Astrocyte (in vitro differentiated cells and primary cell): ENCODE results near the gene NTRK3. TPM values are rescaled to one million over a fixed set of nuclear protein-coding genes. Genes with fewer than 3 reads are reported as not detected.

ENCODE experiments used
- DNase-seq: peaks from one replicate; pipeline ENCODE4 v3.0.0-alpha.2; 2010; ENCODE audit warnings: low read depth
- FAIRE-seq: peaks from 2 replicates; lab custom pipeline; 2011; peaks lifted over from hg19 to GRCh38; lab: Jason Lieb, UNC
- H2AFZ ChIP-seq: 2 replicates; pipeline ENCODE4 v1.6.0; 2012; ENCODE audit warnings: low read depth, low read length, inconsistent platforms
- H3K27ac ChIP-seq: 2 replicates; pipeline ENCODE4 v1.5.1; 2011; ENCODE audit warnings: low read depth, low read length, inconsistent platforms
- H3K27me3 ChIP-seq: 2 replicates; pipeline ENCODE4 v1.6.0; 2011; ENCODE audit warnings: low read length, inconsistent platforms; ENCODE audit not compliant: insufficient read depth
- H3K36me3 ChIP-seq: 2 replicates; pipeline ENCODE4 v1.5.1; 2011; ENCODE audit warnings: low read length, inconsistent platforms; ENCODE audit not compliant: insufficient read depth
- H3K4me1 ChIP-seq: 2 replicates; pipeline ENCODE4 v1.5.1; 2011; ENCODE audit warnings: low read length, inconsistent platforms; ENCODE audit not compliant: insufficient read depth
- H3K4me2 ChIP-seq: 2 replicates; pipeline ENCODE4 v1.6.0; 2012; ENCODE audit warnings: low read length, inconsistent platforms
- H3K4me3 ChIP-seq: 2 replicates; pipeline ENCODE4 v1.5.1; 2011; ENCODE audit warnings: low read depth, mild to moderate bottlenecking, low read length, inconsistent platforms; ENCODE audit not compliant: insufficient read depth
- H3K79me2 ChIP-seq: 2 replicates; pipeline ENCODE4 v1.6.0; 2012; ENCODE audit warnings: mild to moderate bottlenecking, low read length, inconsistent platforms; ENCODE audit not compliant: insufficient read depth
- H3K9ac ChIP-seq: 2 replicates; pipeline ENCODE4 v1.6.0; 2012; ENCODE audit warnings: mild to moderate bottlenecking, low read length, inconsistent platforms
- H3K9me3 ChIP-seq: 2 replicates; pipeline ENCODE4 v1.5.1; 2012; ENCODE audit warnings: low read depth, mild to moderate bottlenecking, low read length, inconsistent platforms; ENCODE audit not compliant: insufficient read depth
- H4K20me1 ChIP-seq: 2 replicates; pipeline ENCODE4 v1.6.0; 2012; ENCODE audit warnings: low read length, inconsistent platforms; ENCODE audit not compliant: insufficient read depth
- H3K27ac Mint-ChIP-seq: one replicate; pipeline ENCODE4 v1.8.0; 2021; ENCODE audit warnings: mild to moderate bottlenecking, mixed read lengths; ENCODE audit not compliant: unreplicated experiment
- H3K27me3 Mint-ChIP-seq: one replicate; pipeline ENCODE4 v1.8.0; 2021; ENCODE audit warnings: low read depth, mixed read lengths; ENCODE audit not compliant: unreplicated experiment
- H3K36me3 Mint-ChIP-seq: one replicate; pipeline ENCODE4 v1.8.0; 2021; ENCODE audit warnings: low read depth, mixed read lengths; ENCODE audit not compliant: unreplicated experiment
- H3K4me1 Mint-ChIP-seq: one replicate; pipeline ENCODE4 v1.8.0; 2021; ENCODE audit warnings: low read depth, mixed read lengths; ENCODE audit not compliant: unreplicated experiment
- H3K4me3 Mint-ChIP-seq: one replicate; pipeline ENCODE4 v1.8.0; 2021; ENCODE audit warnings: mild to moderate bottlenecking, moderate library complexity, mixed read lengths; ENCODE audit not compliant: unreplicated experiment
- H3K9me3 Mint-ChIP-seq: one replicate; pipeline ENCODE4 v1.8.0; 2021; ENCODE audit warnings: mild to moderate bottlenecking, mixed read lengths; ENCODE audit not compliant: unreplicated experiment
- EZH2 ChIP-seq: IDR thresholded peaks from 2 replicates; pipeline ENCODE4 v1.6.1; 2012; ENCODE audit warnings: mild to moderate bottlenecking, low read length, inconsistent platforms; ENCODE audit not compliant: insufficient read depth
- total RNA-seq: library from RNA; stranded (reverse); gene quantifications from 2 replicates; pipeline ENCODE4 v1.2.1, GENCODE V29; 2021
- TF ChIP-seq, protein P1 (sequence below): IDR thresholded peaks from 2 replicates; pipeline ENCODE4 v1.5.1; 2011; ENCODE audit warnings: low read depth, mild to moderate bottlenecking, inconsistent platforms, low read length, moderate library complexity; ENCODE audit not compliant: insufficient read depth

NTRK3 gene
- total RNA-seq, 1 donor from 2014 or later, result 12.9 TPM

DNA sequence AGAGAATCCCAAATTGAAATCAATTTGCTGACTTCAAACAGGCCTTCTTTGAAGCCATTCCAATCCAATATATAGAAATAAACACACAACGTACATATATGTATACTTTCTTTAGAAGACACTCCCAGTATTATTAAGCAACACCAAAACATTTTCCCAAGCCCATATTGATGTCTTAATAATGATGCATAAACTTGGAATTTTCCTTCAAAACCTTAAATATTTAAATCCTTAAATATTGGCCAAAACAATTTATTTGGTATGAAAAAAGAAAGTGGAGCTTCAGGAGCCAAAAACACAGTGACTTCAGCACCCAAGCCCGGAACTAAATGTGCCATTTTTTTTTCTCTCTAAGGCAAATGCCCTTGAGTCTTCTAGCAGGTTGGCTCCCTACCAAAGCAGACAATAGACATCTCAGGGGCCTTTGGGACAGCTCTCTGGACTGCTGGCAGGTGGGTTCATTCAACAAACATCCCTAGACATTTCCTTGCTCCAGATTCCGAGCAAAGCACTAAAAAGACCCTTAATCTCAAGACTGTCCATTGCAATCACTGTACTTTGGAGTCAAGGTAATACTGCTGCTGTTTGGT lies 384.7 kb downstream of the NTRK3 start:
- Histone ChIP-seq H3K9me3 (no peaks in the 10 kb centered on the region), H3K4me1 (peaks cover 22% of the 10 kb centered on the region), H3K4me2 (peak overlapping the region; percentile 59), H2AFZ (no peak overlapping the region), H3K36me3 (no peaks in the 10 kb centered on the region), H3K27ac (peak overlapping the region; percentile 21), H3K4me3 (no peak overlapping the region), H3K27me3 (no peaks in the 10 kb centered on the region), H3K79me2 (no peaks in the 10 kb centered on the region), H4K20me1 (no peaks in the 10 kb centered on the region), H3K9ac (no peak overlapping the region)
- FAIRE-seq (no peak), DNase-seq (peak; percentile 36)
- H3K27me3 Mint-ChIP-seq, result no peaks in the 10 kb centered on the region
- H3K4me3 Mint-ChIP-seq, result no peak overlapping the region
- H3K36me3 Mint-ChIP-seq, result no peaks in the 10 kb centered on the region
- peaks cover 31% of the 10 kb centered on the region for H3K4me1 Mint-ChIP-seq
- no peaks in the 10 kb centered on the region for H3K9me3 Mint-ChIP-seq
- TF ChIP-seq, protein P1, sequence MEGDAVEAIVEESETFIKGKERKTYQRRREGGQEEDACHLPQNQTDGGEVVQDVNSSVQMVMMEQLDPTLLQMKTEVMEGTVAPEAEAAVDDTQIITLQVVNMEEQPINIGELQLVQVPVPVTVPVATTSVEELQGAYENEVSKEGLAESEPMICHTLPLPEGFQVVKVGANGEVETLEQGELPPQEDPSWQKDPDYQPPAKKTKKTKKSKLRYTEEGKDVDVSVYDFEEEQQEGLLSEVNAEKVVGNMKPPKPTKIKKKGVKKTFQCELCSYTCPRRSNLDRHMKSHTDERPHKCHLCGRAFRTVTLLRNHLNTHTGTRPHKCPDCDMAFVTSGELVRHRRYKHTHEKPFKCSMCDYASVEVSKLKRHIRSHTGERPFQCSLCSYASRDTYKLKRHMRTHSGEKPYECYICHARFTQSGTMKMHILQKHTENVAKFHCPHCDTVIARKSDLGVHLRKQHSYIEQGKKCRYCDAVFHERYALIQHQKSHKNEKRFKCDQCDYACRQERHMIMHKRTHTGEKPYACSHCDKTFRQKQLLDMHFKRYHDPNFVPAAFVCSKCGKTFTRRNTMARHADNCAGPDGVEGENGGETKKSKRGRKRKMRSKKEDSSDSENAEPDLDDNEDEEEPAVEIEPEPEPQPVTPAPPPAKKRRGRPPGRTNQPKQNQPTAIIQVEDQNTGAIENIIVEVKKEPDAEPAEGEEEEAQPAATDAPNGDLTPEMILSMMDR, result no peak
- TF ChIP-seq EZH2, result no peak
- no peak overlapping the region for H3K27ac Mint-ChIP-seq

DNA sequence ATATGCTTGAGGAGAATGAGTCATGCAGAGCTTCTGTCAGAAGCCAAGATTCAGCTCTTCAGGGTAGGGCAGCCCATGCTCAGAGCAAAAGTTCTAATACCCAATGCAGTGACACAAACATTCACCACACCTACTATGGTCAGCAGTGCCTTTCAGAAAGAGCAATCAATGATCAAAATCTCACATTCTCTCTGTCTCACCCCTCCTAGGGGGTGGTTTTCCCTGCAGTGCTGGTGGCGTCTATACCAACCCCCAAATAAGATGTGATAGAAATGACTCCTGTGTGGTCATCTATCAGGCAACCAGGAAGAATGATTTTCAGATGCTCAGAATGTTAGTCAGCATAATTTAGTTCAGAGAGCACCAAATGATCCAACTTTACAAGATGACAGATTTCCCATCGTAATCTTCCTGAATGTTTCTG lies 385.3 kb downstream of the NTRK3 start:
- Mint-ChIP-seq H3K27ac (no peak overlapping the region), H3K4me3 (no peak overlapping the region)
- no peak overlapping the region for H3K9ac ChIP-seq

DNA sequence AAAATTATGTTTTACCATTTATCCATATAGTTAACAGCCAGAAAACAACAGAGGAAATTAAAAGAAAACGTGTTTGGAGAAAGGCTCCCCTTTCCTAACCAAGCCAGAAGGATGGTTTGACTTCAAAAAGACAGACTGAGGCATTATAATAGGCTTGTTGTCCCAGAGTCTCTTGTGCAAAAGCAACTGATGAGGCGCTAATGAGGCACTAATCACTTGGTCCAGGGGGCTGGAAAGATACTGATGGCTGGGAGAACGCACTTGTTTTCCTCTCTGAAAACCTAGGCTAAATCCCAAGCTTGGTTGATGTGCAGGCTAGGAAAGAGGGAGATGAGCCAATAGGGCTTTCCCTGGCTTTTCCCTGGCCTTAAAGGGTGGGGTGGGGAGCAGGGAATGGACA lies 389.6 kb downstream of the NTRK3 start:
- H3K4me3 Mint-ChIP-seq, result no peak overlapping the region
- no peaks in the 10 kb centered on the region for H3K9me3 ChIP-seq
- no peak overlapping the region for H3K4me3 ChIP-seq
- H3K79me2 ChIP-seq, result no peaks in the 10 kb centered on the region
- peaks cover 7% of the 10 kb centered on the region for H3K4me1 ChIP-seq
- H2AFZ ChIP-seq, result no peak overlapping the region
- no peak for TF ChIP-seq EZH2
- TF ChIP-seq, protein P1, result no peak
- H3K9ac ChIP-seq, result no peak overlapping the region
- DNase-seq, result no peak
- no peaks in the 10 kb centered on the region for H3K9me3 Mint-ChIP-seq
- H3K36me3 ChIP-seq, result no peaks in the 10 kb centered on the region
- no peak overlapping the region for H3K27ac Mint-ChIP-seq
- no peaks in the 10 kb centered on the region for H4K20me1 ChIP-seq
- no peaks in the 10 kb centered on the region for H3K36me3 Mint-ChIP-seq
- H3K4me2 ChIP-seq, result no peak overlapping the region
- peaks cover 11% of the 10 kb centered on the region for H3K27me3 Mint-ChIP-seq
- FAIRE-seq, result no peak
- no peaks in the 10 kb centered on the region for H3K27me3 ChIP-seq
- no peak overlapping the region for H3K27ac ChIP-seq
- H3K4me1 Mint-ChIP-seq, result peaks cover 12% of the 10 kb centered on the region

More for the DNA sequence above, 385.3 kb downstream of the NTRK3 start:
- no peaks in the 10 kb centered on the region for H3K9me3 ChIP-seq
- Mint-ChIP-seq H3K4me1 (peaks cover 28% of the 10 kb centered on the region), H3K36me3 (no peaks in the 10 kb centered on the region), H3K9me3 (no peaks in the 10 kb centered on the region), H3K27me3 (no peaks in the 10 kb centered on the region)
- no peak overlapping the region for H2AFZ ChIP-seq
- no peak overlapping the region for H3K4me3 ChIP-seq
- H3K36me3 ChIP-seq, result no peaks in the 10 kb centered on the region
- peaks cover 20% of the 10 kb centered on the region for H3K4me1 ChIP-seq
- peak overlapping the region; percentile 21 for H3K27ac ChIP-seq
- TF ChIP-seq, protein P1, result no peak
- TF ChIP-seq EZH2, result no peak
- DNase-seq (peak; percentile 81), FAIRE-seq (peak; percentile 94)
- no peaks in the 10 kb centered on the region for H4K20me1 ChIP-seq
- H3K4me2 ChIP-seq, result peak overlapping the region; percentile 59
- no peaks in the 10 kb centered on the region for H3K79me2 ChIP-seq
- no peaks in the 10 kb centered on the region for H3K27me3 ChIP-seq
